ENCODE results near the gene STRN3. TPM values are rescaled to one million over a fixed set of nuclear protein-coding genes. Genes with fewer than 3 reads are reported as not detected.

The STRN3 gene
- total RNA-seq, 1 donor from 2014 or later: 48.9 TPM

- intact Hi-C loops (cut with DNase I): no loop called here
- no peak for DNase-seq (ENCODE audit: extremely low spot score in 2 of 2)
- TF ChIP-seq CTCF (IDR thresholded peaks at IDR 0.05) (no peak), POLR2AphosphoS5 (IDR thresholded peaks at IDR 0.05; ENCODE audit: insufficient read depth in 1 of 2, low read depth in 1 of 2) (no peak), POLR2A (IDR thresholded peaks at IDR 0.05) (no peak)
- peaks cover 10% of the 10 kb centered on the region for H3K4me1 ChIP-seq
- no peaks in the 10 kb centered on the region for H3K27me3 ChIP-seq
- no peaks in the 10 kb centered on the region for H3K36me3 ChIP-seq
- no peak overlapping the region for H3K4me3 ChIP-seq
- H3K9me3 ChIP-seq: no peaks in the 10 kb centered on the region
- H3K27ac ChIP-seq: no peak overlapping the region
Measured at GRCh38 chr14:30958555-30959407, 67.4 kb downstream of the STRN3 start.

GRCh38 chr14:30957813-30958370, 68.3 kb downstream of the STRN3 start:
- peaks cover 10% of the 10 kb centered on the region for H3K4me1 ChIP-seq
- intact Hi-C loops (cut with DNase I): no loop called here
- no peaks in the 10 kb centered on the region for H3K27me3 ChIP-seq
- H3K27ac ChIP-seq: no peak overlapping the region
- H3K36me3 ChIP-seq: no peaks in the 10 kb centered on the region
- H3K9me3 ChIP-seq: no peaks in the 10 kb centered on the region
- no peak for DNase-seq (ENCODE audit: extremely low spot score in 2 of 2)
- TF ChIP-seq POLR2AphosphoS5 (IDR thresholded peaks at IDR 0.05; ENCODE audit: insufficient read depth in 1 of 2, low read depth in 1 of 2): no peak
- TF ChIP-seq CTCF (IDR thresholded peaks at IDR 0.05): no peak
- TF ChIP-seq POLR2A (IDR thresholded peaks at IDR 0.05): no peak
- H3K4me3 ChIP-seq: no peak overlapping the region

- TF ChIP-seq POLR2A (IDR thresholded peaks at IDR 0.05) (no peak), POLR2AphosphoS5 (IDR thresholded peaks at IDR 0.05; ENCODE audit: insufficient read depth in 1 of 2, low read depth in 1 of 2) (no peak), CTCF (IDR thresholded peaks at IDR 0.05) (no peak)
- Histone ChIP-seq H3K27ac (no peak overlapping the region), H3K27me3 (no peaks in the 10 kb centered on the region), H3K4me3 (no peak overlapping the region), H3K9me3 (no peaks in the 10 kb centered on the region), H3K4me1 (no peaks in the 10 kb centered on the region), H3K36me3 (peaks cover 0 to 30% of the 10 kb centered on the region in 2 donors)
- intact Hi-C loops (cut with DNase I): no loop called here
- no peak for DNase-seq (ENCODE audit: extremely low spot score in 2 of 2)
Measured at GRCh38 chr14:30949651-30950050, 76.5 kb downstream of the STRN3 start.

GRCh38 chr14:30943694-30944093, 82.5 kb downstream of the STRN3 start:
- no peaks in the 10 kb centered on the region for H3K9me3 ChIP-seq
- intact Hi-C loops (cut with DNase I): no loop called here

GRCh38 chr14:30940886-30941285, 85.3 kb downstream of the STRN3 start:
- intact Hi-C loops (cut with DNase I): no loop called here
- Histone ChIP-seq H3K9me3 (no peaks in the 10 kb centered on the region), H3K4me1 (no peaks in the 10 kb centered on the region), H3K27me3 (no peaks in the 10 kb centered on the region), H3K4me3 (no peak overlapping the region), H3K27ac (no peak overlapping the region), H3K36me3 (peaks cover 0 to 16% of the 10 kb centered on the region in 2 donors)
- no peak for DNase-seq (ENCODE audit: extremely low spot score in 2 of 2)
- TF ChIP-seq POLR2A (IDR thresholded peaks at IDR 0.05): no peak
- TF ChIP-seq CTCF (IDR thresholded peaks at IDR 0.05): no peak
- TF ChIP-seq POLR2AphosphoS5 (IDR thresholded peaks at IDR 0.05; ENCODE audit: insufficient read depth in 1 of 2, low read depth in 1 of 2): no peak

More at GRCh38 chr14:30943694-30944093, 82.5 kb downstream of the STRN3 start:
- Histone ChIP-seq H3K27ac (no peak overlapping the region), H3K4me3 (no peak overlapping the region), H3K27me3 (no peaks in the 10 kb centered on the region), H3K4me1 (no peaks in the 10 kb centered on the region), H3K36me3 (peaks cover 0 to 34% of the 10 kb centered on the region in 2 donors)
- DNase-seq (ENCODE audit: extremely low spot score in 2 of 2): no peak
- no peak for TF ChIP-seq POLR2A (IDR thresholded peaks at IDR 0.05)

All from vagina (tissue), 2 donors.